Neural progenitor cell (in vitro differentiated cells): ENCODE measurements around the gene ULBP2.

Experiments used
- EZH2 ChIP-seq: fragments of 200-600 bp; sonication (generic); IDR thresholded peaks from 2 replicates; pipeline ENCODE4 v1.6.1; 2017; ENCODE audit warnings: antibody characterized with exemption, mild to moderate bottlenecking, moderate library complexity
- EZH2phosphoT487 ChIP-seq: fragments of 200-600 bp; sonication (generic); IDR thresholded peaks from 2 replicates; pipeline ENCODE4 v1.6.1; 2017; ENCODE audit warnings: antibody characterized with exemption
- TF ChIP-seq, protein P1 (sequence below): fragments of 200-600 bp; sonication (generic); IDR thresholded peaks from 2 replicates; pipeline ENCODE4 v1.5.1; 2017; ENCODE audit warnings: antibody characterized with exemption, mild to moderate bottlenecking

DNA sequence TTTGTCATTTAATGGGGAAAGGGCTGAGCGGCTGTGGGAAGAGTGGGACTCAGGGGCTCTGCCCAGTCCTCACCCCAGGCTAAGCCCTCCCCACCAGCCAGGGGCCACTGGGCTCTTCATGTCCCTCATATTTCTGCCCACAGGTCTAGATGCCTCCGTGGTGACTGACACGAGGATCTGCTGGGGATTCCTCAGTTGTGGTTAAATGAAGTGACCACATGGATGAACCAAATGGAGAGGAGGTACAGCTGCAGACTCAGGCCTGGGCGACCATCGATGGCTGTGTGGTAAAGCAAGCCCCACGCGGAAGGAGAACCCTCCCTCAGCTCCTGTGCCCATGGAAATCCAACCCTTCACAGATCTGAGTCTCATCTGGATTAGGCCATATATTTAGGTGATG, 54.2 kb downstream of the ULBP2 start:
- TF ChIP-seq EZH2, result no peak
- TF ChIP-seq, protein P1, sequence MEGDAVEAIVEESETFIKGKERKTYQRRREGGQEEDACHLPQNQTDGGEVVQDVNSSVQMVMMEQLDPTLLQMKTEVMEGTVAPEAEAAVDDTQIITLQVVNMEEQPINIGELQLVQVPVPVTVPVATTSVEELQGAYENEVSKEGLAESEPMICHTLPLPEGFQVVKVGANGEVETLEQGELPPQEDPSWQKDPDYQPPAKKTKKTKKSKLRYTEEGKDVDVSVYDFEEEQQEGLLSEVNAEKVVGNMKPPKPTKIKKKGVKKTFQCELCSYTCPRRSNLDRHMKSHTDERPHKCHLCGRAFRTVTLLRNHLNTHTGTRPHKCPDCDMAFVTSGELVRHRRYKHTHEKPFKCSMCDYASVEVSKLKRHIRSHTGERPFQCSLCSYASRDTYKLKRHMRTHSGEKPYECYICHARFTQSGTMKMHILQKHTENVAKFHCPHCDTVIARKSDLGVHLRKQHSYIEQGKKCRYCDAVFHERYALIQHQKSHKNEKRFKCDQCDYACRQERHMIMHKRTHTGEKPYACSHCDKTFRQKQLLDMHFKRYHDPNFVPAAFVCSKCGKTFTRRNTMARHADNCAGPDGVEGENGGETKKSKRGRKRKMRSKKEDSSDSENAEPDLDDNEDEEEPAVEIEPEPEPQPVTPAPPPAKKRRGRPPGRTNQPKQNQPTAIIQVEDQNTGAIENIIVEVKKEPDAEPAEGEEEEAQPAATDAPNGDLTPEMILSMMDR, result no peak
- TF ChIP-seq EZH2phosphoT487, result no peak
